ENCODE results near the gene ARSA.
"Not testable (repeated sequence)": the region's sequence is repeated elsewhere in the genome, so short reads cannot be mapped to it uniquely, and the experiment has no call there.

Gene ARSA

GRCh38 chr22:50620593-50621355 lies 7.2 kb downstream of the ARSA start:
- no peak for DNase-seq

GRCh38 chr22:50614296-50614695 lies 13.7 kb downstream of the ARSA start:
- not testable (repeated sequence) for DNase-seq

- DNase-seq, result no peak
These were observed 14.5 kb downstream of the ARSA start for GRCh38 chr22:50613291-50613981.

- DNase-seq, result no peak
These were observed 15.3 kb downstream of the ARSA start for GRCh38 chr22:50612528-50613221.

- no peak for DNase-seq
These were observed 15.8 kb downstream of the ARSA start for GRCh38 chr22:50612168-50612527.

- no peak for DNase-seq
These were observed 16.5 kb downstream of the ARSA start for GRCh38 chr22:50611341-50612060.

GRCh38 chr22:50610581-50610980 lies 17.4 kb downstream of the ARSA start:
- no peak for DNase-seq

GRCh38 chr22:50610041-50610451 lies 17.9 kb downstream of the ARSA start:
- no peak for DNase-seq

- no peak for DNase-seq
These were observed 18.4 kb downstream of the ARSA start for GRCh38 chr22:50609599-50609998.

- no peak for DNase-seq
These were observed 19.0 kb downstream of the ARSA start for GRCh38 chr22:50608996-50609395.

GRCh38 chr22:50608058-50608840 lies 19.7 kb downstream of the ARSA start:
- not testable (repeated sequence) for DNase-seq

GRCh38 chr22:50607659-50608020 lies 20.3 kb downstream of the ARSA start:
- DNase-seq, result no peak

- no peak for DNase-seq
These were observed 20.9 kb downstream of the ARSA start for GRCh38 chr22:50606946-50607658.

GRCh38 chr22:50606165-50606945 lies 21.6 kb downstream of the ARSA start:
- DNase-seq, result no peak

GRCh38 chr22:50605613-50606074 lies 22.3 kb downstream of the ARSA start:
- no peak for DNase-seq

GRCh38 chr22:50605002-50605612 lies 22.8 kb downstream of the ARSA start:
- DNase-seq, result no peak

- no peak for DNase-seq
These were observed 23.5 kb downstream of the ARSA start for GRCh38 chr22:50604256-50605001.

- no peak for DNase-seq
These were observed 24.3 kb downstream of the ARSA start for GRCh38 chr22:50603511-50604255.

GRCh38 chr22:50602338-50602700 lies 25.6 kb downstream of the ARSA start:
- no peak for DNase-seq

All from midbrain (tissue), 1 donor.